ENCODE results near the gene WDR49.
"Not testable (repeated sequence)": the region's sequence is repeated elsewhere in the genome, so short reads cannot be mapped to it uniquely, and the experiment has no call there.

The WDR49 gene

DNA sequence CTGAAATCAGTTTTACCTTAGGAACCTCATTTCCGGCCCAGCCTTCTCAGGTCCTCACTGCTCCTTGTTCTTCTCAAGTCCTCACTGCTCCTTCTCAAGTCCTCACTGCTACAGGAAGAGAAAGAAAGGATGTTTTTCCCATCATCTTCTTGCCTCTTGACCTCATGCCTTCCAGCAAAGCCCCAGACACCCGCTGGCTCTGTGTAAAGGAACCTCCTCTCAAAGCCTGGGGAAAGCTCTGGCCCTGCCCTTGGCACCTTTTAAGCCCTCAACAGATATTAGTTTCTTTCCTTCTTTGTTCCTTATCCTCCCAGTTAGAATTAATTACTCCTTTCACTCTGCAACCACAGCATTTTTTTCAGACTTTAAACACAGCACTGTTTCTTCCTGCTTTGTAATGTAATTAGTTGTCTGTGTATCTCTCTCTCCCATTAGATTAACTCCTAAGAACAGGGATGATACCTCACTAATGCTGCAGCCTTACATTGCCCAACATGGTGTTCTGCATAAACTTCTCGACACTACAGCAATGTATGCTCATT lies 4.0 kb upstream of the WDR49 start:
- no peaks in the 10 kb centered on the region for H3K9me3 ChIP-seq
- peaks cover 12% of the 10 kb centered on the region for H3K4me1 ChIP-seq
- no peaks in the 10 kb centered on the region for H3K27me3 ChIP-seq (ENCODE audit: low read depth)
- H3K4me3 ChIP-seq: no peak overlapping the region
- H3K36me3 ChIP-seq (replicated peaks): no peaks in the 10 kb centered on the region
- DNase-seq (ENCODE audit: low spot score in 2 of 2): peak; percentile 4 to 17
- in situ Hi-C loops (cut with MboI; ENCODE audit: low sequenced_read_pairs): no loop called here

DNA sequence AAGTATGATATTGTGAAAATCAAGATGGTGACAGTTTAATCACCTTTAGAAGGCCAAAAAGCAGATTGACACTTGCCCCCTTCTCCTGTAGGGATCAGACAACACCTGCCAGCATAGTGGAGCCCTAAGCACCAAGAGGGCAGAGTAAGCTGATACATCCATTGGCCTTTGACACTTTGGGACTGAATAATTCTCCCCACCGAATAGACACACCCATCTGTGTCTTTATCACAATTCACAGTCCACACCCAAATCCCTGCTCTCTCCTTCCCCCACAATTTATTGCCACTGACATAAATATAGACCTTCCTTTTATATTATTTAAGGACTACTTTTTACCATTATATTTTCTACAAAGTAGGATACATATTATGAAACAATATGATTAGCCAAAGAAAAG lies 3.1 kb upstream of the WDR49 start:
- in situ Hi-C loops (cut with MboI; ENCODE audit: low sequenced_read_pairs): no loop called here
- Histone ChIP-seq H3K4me3 (no peak overlapping the region), H3K27me3 (ENCODE audit: low read depth) (no peaks in the 10 kb centered on the region), H3K36me3 (replicated peaks) (no peaks in the 10 kb centered on the region), H3K9me3 (no peaks in the 10 kb centered on the region), H3K4me1 (peaks cover 12% of the 10 kb centered on the region)
- no peak for DNase-seq (ENCODE audit: low spot score in 2 of 2)

DNA sequence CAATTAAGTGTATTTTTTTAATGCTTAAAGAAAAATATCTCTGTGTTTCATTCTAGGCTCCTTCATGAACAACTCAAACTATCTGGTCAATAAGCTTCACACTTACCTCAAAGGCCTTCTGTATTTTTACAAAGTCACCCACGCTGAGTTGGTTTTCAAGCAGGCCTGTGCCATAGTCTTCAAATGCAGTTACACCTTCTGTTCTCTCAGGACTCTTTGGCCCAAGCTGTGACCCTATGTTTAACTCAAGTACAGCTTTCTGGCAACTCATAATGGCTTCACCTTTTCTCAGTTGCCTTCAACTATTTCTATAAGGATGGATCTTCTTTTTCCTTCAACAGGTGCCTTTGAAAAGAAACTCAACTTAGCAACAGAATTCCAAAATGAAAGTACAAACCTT lies 587 bp downstream of the WDR49 start:
- Histone ChIP-seq H3K4me1 (peaks cover 12% of the 10 kb centered on the region), H3K9me3 (no peaks in the 10 kb centered on the region), H3K27me3 (ENCODE audit: low read depth) (no peaks in the 10 kb centered on the region), H3K4me3 (no peak overlapping the region), H3K36me3 (replicated peaks) (no peaks in the 10 kb centered on the region)
- DNase-seq (ENCODE audit: low spot score in 2 of 2): no peak
- in situ Hi-C loops (cut with MboI; ENCODE audit: low sequenced_read_pairs): no loop called here

DNA sequence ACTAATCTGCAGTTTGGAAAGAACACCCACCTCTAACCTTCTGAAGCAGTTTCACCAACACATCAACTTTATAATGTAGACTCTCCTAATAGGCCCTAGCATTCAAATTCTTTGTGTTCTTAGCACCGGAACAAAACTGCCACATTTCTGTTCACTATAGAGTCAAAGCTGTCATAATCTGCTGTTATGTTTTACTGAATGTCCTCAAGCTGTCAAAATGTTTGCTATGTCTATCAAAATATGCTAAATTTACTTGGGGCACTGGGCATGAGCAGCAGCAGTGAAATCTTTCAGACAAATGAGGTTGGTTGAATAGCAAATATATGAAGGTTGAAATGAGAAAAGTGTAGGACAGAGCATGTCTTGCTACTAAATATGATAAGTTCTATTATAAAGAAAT lies 1.9 kb downstream of the WDR49 start:
- no peak for DNase-seq (ENCODE audit: low spot score in 2 of 2)
- Histone ChIP-seq H3K36me3 (replicated peaks) (no peaks in the 10 kb centered on the region), H3K4me3 (no peak overlapping the region), H3K9me3 (no peaks in the 10 kb centered on the region), H3K27me3 (ENCODE audit: low read depth) (no peaks in the 10 kb centered on the region), H3K4me1 (peaks cover 7% of the 10 kb centered on the region)
- in situ Hi-C loops (cut with MboI; ENCODE audit: low sequenced_read_pairs): no loop called here

DNA sequence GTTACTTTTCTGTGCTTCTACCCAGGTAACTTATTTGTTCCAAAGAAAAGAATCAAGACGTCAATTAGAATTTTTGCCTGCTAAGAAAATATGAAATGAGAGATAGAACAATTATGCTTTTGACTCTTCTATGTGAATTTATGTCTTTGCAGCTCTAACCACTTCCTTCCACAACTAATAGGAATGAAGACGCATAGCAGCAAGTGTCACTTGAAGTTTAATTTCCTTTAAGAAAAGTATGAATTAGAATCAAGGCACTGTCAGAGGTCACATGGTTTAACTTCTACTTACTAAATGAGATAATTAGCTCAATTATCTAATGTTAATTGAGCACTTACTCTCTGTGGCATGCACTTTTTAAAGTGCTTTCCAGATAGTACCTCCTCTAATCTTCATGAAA lies 3.3 kb downstream of the WDR49 start:
- no peak for DNase-seq (ENCODE audit: low spot score in 2 of 2)
- no peaks in the 10 kb centered on the region for H3K9me3 ChIP-seq
- H3K4me1 ChIP-seq: peaks cover 7% of the 10 kb centered on the region
- no peaks in the 10 kb centered on the region for H3K36me3 ChIP-seq (replicated peaks)
- no peak overlapping the region for H3K4me3 ChIP-seq
- in situ Hi-C loops (cut with MboI; ENCODE audit: low sequenced_read_pairs): no loop called here
- no peaks in the 10 kb centered on the region for H3K27me3 ChIP-seq (ENCODE audit: low read depth)

DNA sequence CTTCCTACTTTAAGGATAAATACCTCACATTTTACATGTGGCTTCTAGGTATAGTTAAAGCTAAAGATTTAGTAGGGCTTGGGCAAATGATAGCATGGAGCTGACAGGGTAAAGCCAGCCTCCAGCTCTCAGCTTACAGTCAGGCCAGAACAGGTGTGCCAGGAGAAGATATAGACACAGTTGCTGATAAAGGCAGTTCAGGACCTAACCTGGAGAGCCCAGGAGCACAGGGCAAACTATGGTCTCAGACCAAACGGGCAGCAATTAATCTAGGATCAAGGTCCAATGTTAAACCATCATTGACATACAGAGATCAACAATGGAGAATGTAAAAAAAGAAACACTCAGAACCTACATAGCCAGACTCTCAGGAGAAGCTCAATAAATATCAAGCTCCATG lies 4.0 kb downstream of the WDR49 start:
- no peaks in the 10 kb centered on the region for H3K9me3 ChIP-seq
- H3K4me3 ChIP-seq: no peak overlapping the region
- H3K36me3 ChIP-seq (replicated peaks): no peaks in the 10 kb centered on the region
- DNase-seq (ENCODE audit: low spot score in 2 of 2): no peak
- peaks cover 7% of the 10 kb centered on the region for H3K4me1 ChIP-seq
- in situ Hi-C loops (cut with MboI; ENCODE audit: low sequenced_read_pairs): no loop called here
- no peaks in the 10 kb centered on the region for H3K27me3 ChIP-seq (ENCODE audit: low read depth)

DNA sequence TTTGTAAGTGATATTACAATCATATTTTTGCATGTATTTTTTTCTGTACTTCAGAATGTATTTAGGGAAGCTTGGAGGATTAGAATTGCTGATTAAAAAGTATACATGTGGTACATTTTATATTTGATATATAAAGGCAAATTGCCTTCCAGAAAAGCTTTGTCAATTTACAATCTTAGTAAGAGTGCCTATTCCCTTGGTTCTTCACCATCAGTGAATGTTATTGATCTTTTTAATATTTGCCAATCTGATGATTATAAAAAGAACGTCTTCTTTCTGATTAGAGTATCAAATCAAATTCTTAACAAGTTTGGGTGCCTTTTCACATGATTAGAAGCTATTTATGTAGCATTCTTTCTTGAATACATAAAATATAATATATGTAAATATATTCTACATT lies 9.1 kb downstream of the WDR49 start:
- Histone ChIP-seq H3K36me3 (replicated peaks) (no peaks in the 10 kb centered on the region), H3K27me3 (ENCODE audit: low read depth) (no peaks in the 10 kb centered on the region; the same call in 1 of the 2 replicates), H3K4me1 (no peaks in the 10 kb centered on the region), H3K9me3 (no peaks in the 10 kb centered on the region), H3K4me3 (no peak overlapping the region)
- in situ Hi-C loops (cut with MboI; ENCODE audit: low sequenced_read_pairs): no loop called here
- no peak for DNase-seq (ENCODE audit: low spot score in 2 of 2)

DNA sequence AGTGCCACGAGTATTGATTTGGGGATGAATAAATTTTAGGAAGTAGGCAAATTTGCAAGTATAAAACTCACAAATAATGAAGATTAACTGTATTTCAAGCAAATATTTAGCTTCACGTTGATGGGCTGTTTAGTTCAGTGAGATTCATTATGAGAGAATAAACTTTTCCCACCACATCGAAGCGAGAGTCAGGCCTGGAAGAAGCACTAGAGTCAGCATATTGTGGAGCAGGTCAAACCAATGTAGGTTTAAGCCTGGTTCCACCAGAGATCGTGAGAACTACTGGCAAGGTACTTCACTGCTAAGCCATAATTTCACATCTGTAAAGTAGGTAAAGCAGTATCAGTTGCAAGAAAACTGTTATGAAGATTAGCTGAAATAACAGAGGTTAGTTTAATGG lies 22.3 kb downstream of the WDR49 start:
- peaks cover 2% of the 10 kb centered on the region for H3K27me3 ChIP-seq (ENCODE audit: low read depth)
- H3K36me3 ChIP-seq (replicated peaks): no peaks in the 10 kb centered on the region
- H3K9me3 ChIP-seq: no peaks in the 10 kb centered on the region
- no peak overlapping the region for H3K4me3 ChIP-seq
- H3K4me1 ChIP-seq: no peaks in the 10 kb centered on the region
- DNase-seq (ENCODE audit: low spot score in 2 of 2): no peak
- in situ Hi-C loops (cut with MboI; ENCODE audit: low sequenced_read_pairs): no loop called here

DNA sequence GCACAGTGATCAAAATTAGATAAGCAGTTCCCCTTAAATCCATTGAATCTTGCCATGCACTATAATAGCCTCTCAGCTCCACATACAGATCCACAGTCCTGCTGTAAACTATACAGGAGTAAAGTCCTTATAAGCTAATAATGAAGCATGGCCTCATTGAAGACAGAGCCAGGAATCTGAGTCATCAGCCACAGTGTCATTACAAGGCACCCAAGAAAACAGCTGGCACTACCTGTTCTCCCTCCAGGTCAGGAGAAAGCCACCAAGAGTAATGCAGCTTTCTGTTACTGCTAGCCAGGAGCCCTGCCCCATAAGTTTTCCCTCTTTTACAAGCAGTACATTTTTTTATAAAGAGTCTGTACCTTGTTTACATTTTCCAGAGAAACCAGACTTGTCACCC lies 27.3 kb downstream of the WDR49 start:
- Histone ChIP-seq H3K27me3 (ENCODE audit: low read depth) (no peaks in the 10 kb centered on the region; the same call in 1 of the 2 replicates), H3K4me1 (no peaks in the 10 kb centered on the region), H3K36me3 (replicated peaks) (no peaks in the 10 kb centered on the region), H3K4me3 (no peak overlapping the region), H3K9me3 (no peaks in the 10 kb centered on the region)
- in situ Hi-C loops (cut with MboI; ENCODE audit: low sequenced_read_pairs): no loop called here
- no peak for DNase-seq (ENCODE audit: low spot score in 2 of 2)

DNA sequence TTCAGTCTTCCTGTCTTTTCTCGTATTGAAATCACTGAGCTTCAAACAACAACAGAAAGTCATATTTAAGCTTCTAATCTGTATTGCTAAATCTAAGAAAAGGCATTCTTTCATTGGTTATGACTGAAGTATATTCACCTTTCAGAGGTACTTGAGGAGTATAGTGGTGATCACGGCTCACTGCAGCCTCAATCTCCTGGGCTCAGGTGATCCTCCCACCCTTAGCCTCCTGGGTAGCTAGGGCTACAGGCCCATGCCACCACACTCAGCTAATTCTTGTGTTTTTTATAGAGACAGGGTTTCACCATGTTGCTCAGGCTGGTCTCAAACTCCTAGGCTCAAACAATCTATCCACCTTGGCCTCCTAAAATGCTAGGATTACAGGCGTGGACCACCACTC lies 38.7 kb downstream of the WDR49 start:
- Histone ChIP-seq H3K27me3 (ENCODE audit: low read depth) (no peaks in the 10 kb centered on the region), H3K4me1 (no peaks in the 10 kb centered on the region), H3K9me3 (no peaks in the 10 kb centered on the region), H3K36me3 (replicated peaks) (no peaks in the 10 kb centered on the region), H3K4me3 (no peak overlapping the region)
- in situ Hi-C loops (cut with MboI; ENCODE audit: low sequenced_read_pairs): no loop called here
- DNase-seq (ENCODE audit: low spot score in 2 of 2): no peak

DNA sequence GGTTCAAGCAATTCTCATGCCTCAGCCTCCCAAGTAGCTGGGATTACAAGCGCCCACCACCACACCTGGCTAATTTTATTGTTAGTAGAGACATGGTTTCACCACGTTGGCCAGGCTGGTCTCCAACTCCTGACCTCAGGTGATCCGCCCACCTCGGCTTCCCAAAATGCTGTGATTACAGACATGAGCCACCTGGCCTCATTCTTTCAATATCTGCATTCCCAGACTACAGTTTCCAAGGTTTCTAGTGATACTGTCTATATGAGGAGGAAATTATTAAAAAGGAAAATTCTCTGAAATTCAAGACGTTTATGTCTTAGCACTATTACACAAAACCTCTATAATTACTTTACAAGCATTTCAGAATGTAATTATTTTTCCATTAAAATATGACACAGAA lies 39.5 kb downstream of the WDR49 start:
- H3K4me1 ChIP-seq; DNase-seq (ENCODE audit: low spot score in 2 of 2); H3K9me3 ChIP-seq; in situ Hi-C loops (cut with MboI; ENCODE audit: low sequenced_read_pairs); H3K4me3 ChIP-seq; H3K36me3 ChIP-seq (replicated peaks); H3K27me3 ChIP-seq (ENCODE audit: low read depth): not testable (repeated sequence)

DNA sequence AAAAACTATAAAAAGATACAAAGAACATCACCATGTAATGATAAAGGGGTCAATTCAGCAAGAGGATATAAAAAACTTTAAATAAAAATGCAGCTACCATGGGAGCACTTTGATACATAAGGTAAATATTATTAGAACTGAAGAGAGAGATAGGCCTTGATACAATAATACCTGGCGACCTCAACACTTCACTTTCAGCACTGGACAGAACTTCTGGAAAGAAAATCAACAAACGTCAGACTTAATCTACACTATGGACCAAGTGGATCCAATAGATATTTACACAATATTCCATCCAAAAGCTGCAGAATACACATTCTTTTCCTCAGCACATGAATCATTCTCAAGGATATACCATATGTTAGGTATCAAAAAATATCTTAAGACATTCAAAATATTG lies 42.0 kb downstream of the WDR49 start:
- in situ Hi-C loops (cut with MboI; ENCODE audit: low sequenced_read_pairs): no loop called here
- H3K4me3 ChIP-seq: no peak overlapping the region
- no peaks in the 10 kb centered on the region for H3K36me3 ChIP-seq (replicated peaks)
- DNase-seq (ENCODE audit: low spot score in 2 of 2): no peak
- no peaks in the 10 kb centered on the region for H3K27me3 ChIP-seq (ENCODE audit: low read depth)
- no peaks in the 10 kb centered on the region for H3K9me3 ChIP-seq
- no peaks in the 10 kb centered on the region for H3K4me1 ChIP-seq

DNA sequence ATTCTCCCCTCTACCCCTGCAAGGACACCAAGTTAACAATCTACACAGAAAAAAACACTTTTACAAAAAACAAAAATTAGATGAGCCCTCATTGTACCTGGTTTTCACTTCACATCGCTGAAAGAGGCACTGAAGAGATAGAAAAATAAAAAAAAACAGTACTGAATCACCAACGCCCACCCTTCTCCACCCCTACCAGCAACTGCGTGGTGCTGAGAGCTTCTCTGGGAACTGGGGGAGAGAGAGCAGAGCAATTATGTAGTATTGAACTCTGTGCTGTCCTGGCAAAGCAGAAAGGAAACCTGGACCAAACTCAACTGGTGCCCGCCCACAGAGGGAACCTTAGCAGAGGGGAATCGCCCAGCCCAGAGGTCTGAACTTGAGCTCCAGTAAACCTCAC lies 44.6 kb downstream of the WDR49 start:
- DNase-seq (ENCODE audit: low spot score in 2 of 2): no peak
- in situ Hi-C loops (cut with MboI; ENCODE audit: low sequenced_read_pairs): no loop called here
- Histone ChIP-seq H3K4me1 (no peaks in the 10 kb centered on the region), H3K4me3 (no peak overlapping the region), H3K36me3 (replicated peaks) (no peaks in the 10 kb centered on the region), H3K27me3 (ENCODE audit: low read depth) (no peaks in the 10 kb centered on the region), H3K9me3 (no peaks in the 10 kb centered on the region)

DNA sequence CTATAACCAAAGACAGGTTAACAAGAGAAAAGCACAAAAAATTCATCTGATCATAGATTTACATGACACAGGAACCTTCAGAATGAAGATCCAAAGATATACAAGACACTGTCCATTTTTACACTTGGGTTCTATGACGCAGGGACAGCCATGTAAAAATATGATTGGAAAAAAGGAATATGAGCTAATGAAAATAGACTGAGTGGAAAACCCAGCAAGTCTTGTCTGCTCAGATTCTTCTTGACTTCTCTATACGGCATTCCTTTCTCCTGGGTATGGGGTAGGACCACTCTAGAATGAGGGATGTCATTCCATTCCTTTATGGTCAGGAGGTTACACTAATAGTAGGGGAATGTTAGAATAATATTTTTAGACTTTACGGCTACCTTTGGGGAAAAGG lies 46.9 kb downstream of the WDR49 start:
- Histone ChIP-seq H3K9me3 (no peaks in the 10 kb centered on the region), H3K4me1 (peaks cover 3% of the 10 kb centered on the region; the same call in 1 of the 2 replicates), H3K36me3 (replicated peaks) (no peaks in the 10 kb centered on the region), H3K27me3 (ENCODE audit: low read depth) (no peaks in the 10 kb centered on the region), H3K4me3 (no peak overlapping the region)
- in situ Hi-C loops (cut with MboI; ENCODE audit: low sequenced_read_pairs): no loop called here
- DNase-seq (ENCODE audit: low spot score in 2 of 2): no peak

DNA sequence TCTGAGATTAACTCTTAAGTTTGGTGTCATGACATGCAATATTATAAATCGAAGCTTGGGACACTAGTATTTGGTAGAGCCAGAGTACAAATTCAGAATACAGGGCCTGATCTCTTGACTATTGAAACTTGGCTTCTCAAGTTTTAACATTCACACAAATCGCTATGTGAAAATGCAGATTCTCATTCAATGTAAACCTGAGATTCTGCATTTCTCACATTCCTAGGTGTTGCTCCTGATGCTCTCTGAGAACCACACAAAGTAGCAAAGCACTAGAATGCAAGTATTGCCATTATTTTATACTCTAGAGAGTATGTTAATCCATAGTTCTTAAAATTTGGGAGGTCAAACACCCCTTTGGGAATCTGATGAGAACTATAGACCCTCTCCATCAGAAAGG lies 47.9 kb downstream of the WDR49 start:
- no peaks in the 10 kb centered on the region for H3K36me3 ChIP-seq (replicated peaks)
- DNase-seq (ENCODE audit: low spot score in 2 of 2): no peak
- H3K4me1 ChIP-seq: peaks cover 3% of the 10 kb centered on the region; the same call in 1 of the 2 replicates
- in situ Hi-C loops (cut with MboI; ENCODE audit: low sequenced_read_pairs): no loop called here
- H3K27me3 ChIP-seq (ENCODE audit: low read depth): no peaks in the 10 kb centered on the region
- H3K9me3 ChIP-seq: no peaks in the 10 kb centered on the region
- no peak overlapping the region for H3K4me3 ChIP-seq

Measured in HAP-1 (cell line).